HEK293 (cell line): Measurements from ENCODE around the gene KRT4.
"Not testable (repeated sequence)": the region's sequence is repeated elsewhere in the genome, so short reads cannot be mapped to it uniquely, and the experiment has no call there.

Experiments
- CTCF ChIA-PET: fragments of 350-600 bp; formaldehyde crosslinking; extraction: SDS; loops from one replicate; lab custom pipeline; 2021; ENCODE audit warnings: antibody characterized with exemption; lab: Yijun Ruan, JAX
- POLR2A ChIA-PET: fragments of 300-600 bp; formaldehyde crosslinking; extraction: SDS; loops from one replicate; lab custom pipeline; 2020; ENCODE audit warnings: antibody characterized with exemption, inconsistent platforms; lab: Yijun Ruan, JAX
- H3K27ac ChIP-seq: fragments of 200-500 bp; sonication (Bioruptor generic); 2 replicates; pipeline ENCODE4 v1.5.1; 2014; ENCODE audit warnings: low read depth, low read length, control low read depth, inconsistent platforms; ENCODE audit errors: extremely low read depth
- H3K36me3 ChIP-seq, 2 experiments: fragments of 200-500 bp in 1 of 2; sonication (Bioruptor generic) in 1 of 2; 1 replicate in 1 of 2; 2 replicates in 1 of 2; pipeline ENCODE4 v1.5.1; 2014 to 2017; ENCODE audit warnings: inconsistent platforms in 2 of 2, low read length in 2 of 2; ENCODE audit not compliant: control insufficient read depth in 2 of 2, insufficient read depth in 1 of 2
- H3K4me1 ChIP-seq: fragments of 200-500 bp; sonication (Bioruptor generic); 2 replicates; pipeline ENCODE4 v1.5.1; 2014; ENCODE audit warnings: mild to moderate bottlenecking, low read length, inconsistent platforms; ENCODE audit not compliant: control insufficient read depth, insufficient read depth
- H3K4me3 ChIP-seq: 2 replicates; pipeline ENCODE4 v1.5.1; 2011; ENCODE audit warnings: low read depth, mild to moderate bottlenecking, control low read depth, low read length, moderate library complexity
- H3K9me3 ChIP-seq: fragments of 200-500 bp; sonication (Bioruptor generic); 2 replicates; pipeline ENCODE4 v1.5.1; 2014; ENCODE audit warnings: low read depth, low read length, inconsistent platforms; ENCODE audit not compliant: control insufficient read depth, insufficient read depth
- GLI4 ChIP-seq: fragments of 450-650 bp; formaldehyde crosslinking; IDR thresholded peaks from 2 replicates; pipeline ENCODE4 v1.5.1; 2016; ENCODE audit warnings: missing biosample characterization, missing genetic modification characterization
- PBX3 ChIP-seq: sonication (generic); formaldehyde crosslinking; IDR thresholded peaks from 2 replicates; pipeline ENCODE4 v1.8.1; 2022; ENCODE audit warnings: mild to moderate bottlenecking, moderate library complexity, missing genetic modification reagents
- SETDB1 ChIP-seq: IDR thresholded peaks from one replicate; pipeline ENCODE4 v1.6.1; 2017; ENCODE audit warnings: mild to moderate bottlenecking, low read length, moderate library complexity, mixed read lengths; ENCODE audit not compliant: insufficient read length
- ZBTB1 ChIP-seq: fragments of 450-650 bp; formaldehyde crosslinking; IDR thresholded peaks from 2 replicates; pipeline ENCODE4 v1.5.1; 2016; ENCODE audit warnings: missing biosample characterization, missing genetic modification characterization
- ZBTB17 ChIP-seq: fragments of 450-650 bp; formaldehyde crosslinking; IDR thresholded peaks from 2 replicates; pipeline ENCODE4 v1.5.1; 2016; ENCODE audit warnings: missing biosample characterization, missing genetic modification characterization
- ZBTB21 ChIP-seq: fragments of 450-650 bp; formaldehyde crosslinking; IDR thresholded peaks from 2 replicates; pipeline ENCODE4 v1.5.1; 2017; ENCODE audit warnings: missing biosample characterization, missing genetic modification characterization
- ZBTB26 ChIP-seq: fragments of 450-650 bp; formaldehyde crosslinking; optimal IDR thresholded peaks from 2 replicates; pipeline ENCODE3; 2016; ENCODE audit warnings: missing biosample characterization, mild to moderate bottlenecking, missing genetic modification characterization
- ZBTB49 ChIP-seq: fragments of 450-650 bp; formaldehyde crosslinking; IDR thresholded peaks from 2 replicates; pipeline ENCODE4 v1.5.1; 2016; ENCODE audit warnings: missing biosample characterization, missing genetic modification characterization, low read depth
- ZEB2 ChIP-seq: fragments of 450-650 bp; formaldehyde crosslinking; IDR thresholded peaks from 2 replicates; pipeline ENCODE4 v1.5.1; 2016; ENCODE audit warnings: missing biosample characterization, missing genetic modification characterization
- ZNF112 ChIP-seq: fragments of 450-650 bp; formaldehyde crosslinking; IDR thresholded peaks from 2 replicates; pipeline ENCODE4 v1.5.0; 2017; ENCODE audit warnings: missing biosample characterization, missing genetic modification characterization
- ZNF37A ChIP-seq: fragments of 450-650 bp; IDR thresholded peaks from 2 replicates; pipeline ENCODE4 v1.5.1; 2018; ENCODE audit warnings: missing biosample characterization, missing genetic modification characterization
- ZNF391 ChIP-seq: fragments of 450-650 bp; formaldehyde crosslinking; IDR thresholded peaks from 2 replicates; pipeline ENCODE4 v1.5.1; 2016; ENCODE audit warnings: low read depth, missing biosample characterization, missing genetic modification characterization, borderline replicate concordance
- ZNF610 ChIP-seq: fragments of 450-650 bp; formaldehyde crosslinking; IDR thresholded peaks from 2 replicates; pipeline ENCODE4 v1.5.1; 2016; ENCODE audit warnings: missing biosample characterization, missing genetic modification characterization, borderline replicate concordance
- ZNF621 ChIP-seq: fragments of 450-650 bp; formaldehyde crosslinking; IDR thresholded peaks from 2 replicates; pipeline ENCODE4 v1.5.1; 2017; ENCODE audit warnings: missing biosample characterization, missing genetic modification characterization
- ZNF629 ChIP-seq: fragments of 450-650 bp; formaldehyde crosslinking; IDR thresholded peaks from 2 replicates; pipeline ENCODE4 v1.5.1; 2017; ENCODE audit warnings: missing biosample characterization, missing genetic modification characterization
- TF ChIP-seq, protein P1 (sequence below): fragments of 450-650 bp; formaldehyde crosslinking; IDR thresholded peaks from 2 replicates; pipeline ENCODE4 v1.5.1; 2016; ENCODE audit warnings: missing biosample characterization, missing genetic modification characterization
- TF ChIP-seq, protein P2 (sequence below): fragments of 450-650 bp; formaldehyde crosslinking; IDR thresholded peaks from 2 replicates; pipeline ENCODE4 v1.5.1; 2016; ENCODE audit warnings: missing biosample characterization, missing genetic modification characterization
- TF ChIP-seq, protein P3 (sequence below): fragments of 450-650 bp; formaldehyde crosslinking; IDR thresholded peaks from 2 replicates; pipeline ENCODE4 v1.5.1; 2017; ENCODE audit warnings: missing biosample characterization, missing genetic modification characterization

Gene KRT4

DNA sequence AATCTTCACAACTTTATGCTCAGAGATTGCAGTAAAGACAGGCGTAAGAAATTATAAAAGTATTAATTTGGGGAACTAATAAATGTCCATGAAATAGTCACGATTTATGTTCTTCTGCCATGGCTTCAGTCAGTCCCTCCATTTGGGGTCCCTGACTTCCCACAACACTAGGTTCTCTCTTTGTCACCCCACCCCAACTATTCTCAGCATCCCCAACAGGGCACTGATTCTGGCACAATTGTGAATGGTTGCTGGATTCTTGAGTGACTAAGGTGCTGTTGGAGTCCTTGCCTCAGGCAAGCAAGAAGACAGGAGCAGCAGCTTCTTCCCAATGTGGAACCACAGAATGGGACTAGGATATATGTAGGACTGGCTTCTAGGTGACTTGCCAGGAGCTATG, 52.1 kb downstream of the KRT4 start:
- H3K4me1 ChIP-seq, result no peaks in the 10 kb centered on the region
- no peaks in the 10 kb centered on the region for H3K36me3 ChIP-seq
- H3K9me3 ChIP-seq, result no peaks in the 10 kb centered on the region
- ChIA-PET CTCF (no interaction called here), POLR2A (no interaction called here)
- H3K4me3 ChIP-seq, result no peak overlapping the region
- H3K27ac ChIP-seq, result no peak overlapping the region
- no peak for TF ChIP-seq ZNF112 (tag by site-specific recombination)
- TF ChIP-seq, protein P1, sequence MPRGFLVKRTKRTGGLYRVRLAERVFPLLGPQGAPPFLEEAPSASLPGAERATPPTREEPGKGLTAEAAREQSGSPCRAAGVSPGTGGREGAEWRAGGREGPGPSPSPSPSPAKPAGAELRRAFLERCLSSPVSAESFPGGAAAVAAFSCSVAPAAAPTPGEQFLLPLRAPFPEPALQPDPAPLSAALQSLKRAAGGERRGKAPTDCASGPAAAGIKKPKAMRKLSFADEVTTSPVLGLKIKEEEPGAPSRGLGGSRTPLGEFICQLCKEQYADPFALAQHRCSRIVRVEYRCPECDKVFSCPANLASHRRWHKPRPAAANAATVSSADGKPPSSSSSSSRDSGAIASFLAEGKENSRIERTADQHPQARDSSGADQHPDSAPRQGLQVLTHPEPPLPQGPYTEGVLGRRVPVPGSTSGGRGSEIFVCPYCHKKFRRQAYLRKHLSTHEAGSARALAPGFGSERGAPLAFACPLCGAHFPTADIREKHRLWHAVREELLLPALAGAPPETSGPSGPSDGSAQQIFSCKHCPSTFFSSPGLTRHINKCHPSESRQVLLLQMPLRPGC (tag by site-specific recombination), result no peak
- TF ChIP-seq, protein P2, sequence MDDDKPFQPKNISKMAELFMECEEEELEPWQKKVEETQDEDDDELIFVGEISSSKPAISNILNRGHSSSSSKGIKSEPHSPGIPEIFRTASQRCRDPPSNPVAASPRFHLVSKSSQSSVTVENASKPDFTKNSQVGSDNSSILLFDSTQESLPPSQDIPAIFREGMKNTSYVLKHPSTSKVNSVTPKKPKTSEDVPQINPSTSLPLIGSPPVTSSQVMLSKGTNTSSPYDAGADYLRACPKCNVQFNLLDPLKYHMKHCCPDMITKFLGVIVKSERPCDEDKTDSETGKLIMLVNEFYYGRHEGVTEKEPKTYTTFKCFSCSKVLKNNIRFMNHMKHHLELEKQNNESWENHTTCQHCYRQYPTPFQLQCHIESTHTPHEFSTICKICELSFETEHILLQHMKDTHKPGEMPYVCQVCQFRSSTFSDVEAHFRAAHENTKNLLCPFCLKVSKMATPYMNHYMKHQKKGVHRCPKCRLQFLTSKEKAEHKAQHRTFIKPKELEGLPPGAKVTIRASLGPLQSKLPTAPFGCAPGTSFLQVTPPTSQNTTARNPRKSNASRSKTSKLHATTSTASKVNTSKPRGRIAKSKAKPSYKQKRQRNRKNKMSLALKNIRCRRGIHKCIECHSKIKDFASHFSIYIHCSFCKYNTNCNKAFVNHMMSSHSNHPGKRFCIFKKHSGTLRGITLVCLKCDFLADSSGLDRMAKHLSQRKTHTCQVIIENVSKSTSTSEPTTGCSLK (tag by site-specific recombination), result no peak
- no peak for TF ChIP-seq ZNF629 (tag by site-specific recombination)
- TF ChIP-seq ZBTB17 (tag by site-specific recombination), result no peak

- POLR2A ChIA-PET, H3K36me3 ChIP-seq, CTCF ChIA-PET: not testable (repeated sequence)
Observed at GRCh38 chr12:52761218-52761617, 52.7 kb downstream of the KRT4 start.

GRCh38 chr12:52760623-52761022, 53.3 kb downstream of the KRT4 start:
- POLR2A ChIA-PET, result no interaction called here
- no peaks in the 10 kb centered on the region for H3K4me1 ChIP-seq
- no peak overlapping the region for H3K27ac ChIP-seq
- CTCF ChIA-PET, result interaction anchor here (0.6 to 1.5 kb wide), 2 partner anchors 9 to 628 kb away, joined by 3 read pairs; no protein-coding TSS in a partner anchor
- no peak overlapping the region for H3K4me3 ChIP-seq
- H3K36me3 ChIP-seq, result no peaks in the 10 kb centered on the region
- H3K9me3 ChIP-seq, result no peaks in the 10 kb centered on the region
- TF ChIP-seq ZNF37A, result no peak
- TF ChIP-seq ZNF610 (tag by site-specific recombination), result no peak
- TF ChIP-seq, protein P1 (tag by site-specific recombination), result no peak
- TF ChIP-seq ZBTB49, result no peak
- TF ChIP-seq ZEB2 (tag by site-specific recombination), result no peak
- TF ChIP-seq GLI4, result no peak
- no peak for TF ChIP-seq ZBTB1 (tag by site-specific recombination)
- TF ChIP-seq ZBTB21, result no peak
- TF ChIP-seq ZNF621 (tag by site-specific recombination), result no peak
- TF ChIP-seq ZBTB26 (tag by site-specific recombination), result no peak
- no peak for TF ChIP-seq PBX3 (CRISPR knock-in tag)
- TF ChIP-seq ZNF391, result no peak
- TF ChIP-seq, protein P3, sequence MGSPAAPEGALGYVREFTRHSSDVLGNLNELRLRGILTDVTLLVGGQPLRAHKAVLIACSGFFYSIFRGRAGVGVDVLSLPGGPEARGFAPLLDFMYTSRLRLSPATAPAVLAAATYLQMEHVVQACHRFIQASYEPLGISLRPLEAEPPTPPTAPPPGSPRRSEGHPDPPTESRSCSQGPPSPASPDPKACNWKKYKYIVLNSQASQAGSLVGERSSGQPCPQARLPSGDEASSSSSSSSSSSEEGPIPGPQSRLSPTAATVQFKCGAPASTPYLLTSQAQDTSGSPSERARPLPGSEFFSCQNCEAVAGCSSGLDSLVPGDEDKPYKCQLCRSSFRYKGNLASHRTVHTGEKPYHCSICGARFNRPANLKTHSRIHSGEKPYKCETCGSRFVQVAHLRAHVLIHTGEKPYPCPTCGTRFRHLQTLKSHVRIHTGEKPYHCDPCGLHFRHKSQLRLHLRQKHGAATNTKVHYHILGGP (tag by site-specific recombination), result no peak

More at GRCh38 chr12:52761218-52761617, 52.7 kb downstream of the KRT4 start:
- H3K4me1 ChIP-seq, H3K4me3 ChIP-seq, H3K27ac ChIP-seq, H3K9me3 ChIP-seq: not testable (repeated sequence)
- TF ChIP-seq SETDB1, result peak; percentile 53
